B cell (primary cell): Measurements from ENCODE around the gene MPZL3.

ENCODE experiments used
- EZH2 ChIP-seq: IDR thresholded peaks from 2 replicates; pipeline ENCODE4 v1.6.1; 2012; ENCODE audit warnings: borderline replicate concordance, low read depth, mild to moderate bottlenecking, moderate library complexity, low read length; ENCODE audit not compliant: insufficient read depth, poor library complexity, severe bottlenecking
- TF ChIP-seq, protein P1 (sequence below): fragments of 200-600 bp; IDR thresholded peaks from one replicate; pipeline ENCODE4 v1.8.0; 2022; ENCODE audit warnings: antibody characterized with exemption, mild to moderate bottlenecking

DNA sequence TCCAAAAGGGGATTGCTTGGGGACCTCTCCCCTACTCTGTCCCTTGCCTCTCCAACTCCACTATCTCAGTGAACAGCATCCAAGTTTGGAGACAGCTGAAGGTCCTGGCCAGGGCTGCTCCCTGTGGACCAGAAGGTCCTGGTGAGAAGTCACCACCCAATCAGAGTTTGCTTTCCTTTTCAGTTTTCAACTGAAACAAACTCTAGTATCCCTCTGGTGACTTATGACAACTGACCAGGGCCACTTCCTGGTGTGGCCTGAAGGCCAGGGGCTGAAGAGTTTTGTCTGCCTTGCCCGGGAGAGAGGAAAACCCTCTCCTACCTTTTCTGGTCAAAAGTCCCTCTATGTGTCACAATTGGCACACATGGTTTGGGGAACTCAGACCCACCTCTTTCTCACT lies 32.4 kb downstream of the MPZL3 start:
- TF ChIP-seq, protein P1, sequence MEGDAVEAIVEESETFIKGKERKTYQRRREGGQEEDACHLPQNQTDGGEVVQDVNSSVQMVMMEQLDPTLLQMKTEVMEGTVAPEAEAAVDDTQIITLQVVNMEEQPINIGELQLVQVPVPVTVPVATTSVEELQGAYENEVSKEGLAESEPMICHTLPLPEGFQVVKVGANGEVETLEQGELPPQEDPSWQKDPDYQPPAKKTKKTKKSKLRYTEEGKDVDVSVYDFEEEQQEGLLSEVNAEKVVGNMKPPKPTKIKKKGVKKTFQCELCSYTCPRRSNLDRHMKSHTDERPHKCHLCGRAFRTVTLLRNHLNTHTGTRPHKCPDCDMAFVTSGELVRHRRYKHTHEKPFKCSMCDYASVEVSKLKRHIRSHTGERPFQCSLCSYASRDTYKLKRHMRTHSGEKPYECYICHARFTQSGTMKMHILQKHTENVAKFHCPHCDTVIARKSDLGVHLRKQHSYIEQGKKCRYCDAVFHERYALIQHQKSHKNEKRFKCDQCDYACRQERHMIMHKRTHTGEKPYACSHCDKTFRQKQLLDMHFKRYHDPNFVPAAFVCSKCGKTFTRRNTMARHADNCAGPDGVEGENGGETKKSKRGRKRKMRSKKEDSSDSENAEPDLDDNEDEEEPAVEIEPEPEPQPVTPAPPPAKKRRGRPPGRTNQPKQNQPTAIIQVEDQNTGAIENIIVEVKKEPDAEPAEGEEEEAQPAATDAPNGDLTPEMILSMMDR = no peak
- no peak for TF ChIP-seq EZH2
